AG09319 (cell line): ENCODE data around the gene GABRR2.
"Not testable (repeated sequence)": the region's sequence is repeated elsewhere in the genome, so short reads cannot be mapped to it uniquely, and the experiment has no call there.

Experiments
- DNase-seq: peaks from one replicate; pipeline ENCODE4 v3.0.0-alpha.2; 2010; ENCODE audit warnings: low read depth; ENCODE audit errors: extremely low read depth
- CTCF ChIP-seq: IDR thresholded peaks from 2 replicates; pipeline ENCODE4 v1.5.1; 2011; ENCODE audit warnings: low read depth, mild to moderate bottlenecking, inconsistent platforms, low read length, moderate library complexity

The GABRR2 gene

GRCh38 chr6:89311853-89312531 is 3.1 kb downstream of the GABRR2 start:
- TF ChIP-seq CTCF = peak; percentile 68
- DNase-seq = no peak

GRCh38 chr6:89311530-89311852 is 3.6 kb downstream of the GABRR2 start:
- no peak for TF ChIP-seq CTCF
- DNase-seq = no peak

- DNase-seq = no peak
- TF ChIP-seq CTCF = no peak
These were observed 4.2 kb downstream of the GABRR2 start for GRCh38 chr6:89310929-89311328.

- no peak for TF ChIP-seq CTCF
- no peak for DNase-seq
These were observed 6.3 kb downstream of the GABRR2 start for GRCh38 chr6:89308525-89309395.

GRCh38 chr6:89304517-89304916 is 10.6 kb downstream of the GABRR2 start:
- DNase-seq = not testable (repeated sequence)

- DNase-seq = no peak
- no peak for TF ChIP-seq CTCF
These were observed 12.2 kb downstream of the GABRR2 start for GRCh38 chr6:89302936-89303335.

GRCh38 chr6:89302195-89302770 is 12.8 kb downstream of the GABRR2 start:
- no peak for DNase-seq
- TF ChIP-seq CTCF = no peak
